Keratinocyte (primary cell): ENCODE measurements around the gene RAPGEF1. TPM values are rescaled to one million over a fixed set of nuclear protein-coding genes. Genes with fewer than 3 reads are reported as not detected.
A peak's percentile ranks its signal among the peaks of the same experiment; 100 is the strongest.

Experiments
- DNase-seq: peaks from one replicate; pipeline ENCODE4 v3.0.0-alpha.2; 2011; ENCODE audit warnings: low read depth, missing footprints, low spot score
- FAIRE-seq: peaks from 2 replicates; lab custom pipeline; 2011; peaks lifted over from hg19 to GRCh38; lab: Jason Lieb, UNC
- H2AFZ ChIP-seq: 2 replicates; pipeline ENCODE4 v1.6.0; 2012; ENCODE audit warnings: low read length, control low read depth, inconsistent platforms; ENCODE audit not compliant: control insufficient read depth
- H3K27ac ChIP-seq: 2 replicates; pipeline ENCODE4 v1.5.1; 2011; ENCODE audit warnings: low read length; ENCODE audit not compliant: control insufficient read depth, insufficient read depth
- H3K27me3 ChIP-seq: 3 replicates; pipeline ENCODE4 v1.6.0; 2011; ENCODE audit warnings: low read length; ENCODE audit not compliant: control insufficient read depth, insufficient read depth; ENCODE audit errors: extremely low read depth
- H3K36me3 ChIP-seq, 2 experiments: 2 replicates in 1 of 2; 3 replicates in 1 of 2; pipeline ENCODE4 v1.5.1; 2011; ENCODE audit warnings: low read length in 2 of 2, mild to moderate bottlenecking in 1 of 2; ENCODE audit not compliant: control insufficient read depth in 2 of 2, insufficient read depth in 2 of 2; ENCODE audit errors: extremely low read depth in 1 of 2
- H3K4me1 ChIP-seq: 3 replicates; pipeline ENCODE4 v1.5.1; 2011; ENCODE audit warnings: low read length; ENCODE audit not compliant: control insufficient read depth, insufficient read depth; ENCODE audit errors: extremely low read depth
- H3K4me2 ChIP-seq: 3 replicates; pipeline ENCODE4 v1.6.0; 2011; ENCODE audit warnings: low read depth, low read length; ENCODE audit not compliant: control insufficient read depth, insufficient read depth; ENCODE audit errors: extremely low read depth
- H3K4me3 ChIP-seq, 3 experiments: fragments of 200-600 bp in 1 of 3; sonication (generic) in 1 of 3; 2 replicates in 2 of 3; 3 replicates in 1 of 3; pipeline ENCODE4 v1.5.1; 2011 to 2016; ENCODE audit warnings: low read length in 3 of 3, mild to moderate bottlenecking in 3 of 3, control low read depth in 2 of 3, inconsistent platforms in 1 of 3, low read depth in 1 of 3, mixed read lengths in 1 of 3, mixed run types in 1 of 3, moderate library complexity in 1 of 3; ENCODE audit not compliant: control insufficient read depth in 2 of 3, insufficient read depth in 2 of 3; ENCODE audit errors: extremely low read depth in 1 of 3
- H3K79me2 ChIP-seq: 2 replicates; pipeline ENCODE4 v1.6.0; 2012; ENCODE audit warnings: low read length; ENCODE audit not compliant: control insufficient read depth, insufficient read depth
- H3K9ac ChIP-seq: 3 replicates; pipeline ENCODE4 v1.6.0; 2011; ENCODE audit warnings: low read length; ENCODE audit not compliant: control insufficient read depth, insufficient read depth; ENCODE audit errors: extremely low read depth
- H3K9me1 ChIP-seq: 3 replicates; pipeline ENCODE4 v1.6.0; 2011; ENCODE audit warnings: low read length; ENCODE audit not compliant: control insufficient read depth, insufficient read depth; ENCODE audit errors: extremely low read depth
- H3K9me3 ChIP-seq: 2 replicates; pipeline ENCODE4 v1.5.1; 2012; ENCODE audit warnings: low read depth, low read length; ENCODE audit not compliant: control insufficient read depth
- H4K20me1 ChIP-seq: 3 replicates; pipeline ENCODE4 v1.6.0; 2011; ENCODE audit warnings: low read length; ENCODE audit not compliant: control insufficient read depth, insufficient read depth; ENCODE audit errors: extremely low read depth
- EZH2 ChIP-seq: IDR thresholded peaks from one replicate; pipeline ENCODE4 v1.6.1; 2012; ENCODE audit warnings: inconsistent platforms, mild to moderate bottlenecking, low read length, moderate library complexity
- dilution Hi-C: fragments of 300-500 bp; cut with MboI; formaldehyde crosslinking; loops from one replicate; pipeline ENCODE4 v1.7.0; 2020; ENCODE audit warnings: low sequenced_read_pairs; ENCODE audit not compliant: extremely low pct_ligation_motif_present
- polyA plus RNA-seq, 5 experiments: library from polyadenylated mRNA; depleted of rRNA in 3 of 5; stranded (reverse) in 3 of 5; stranded (forward) in 1 of 5; unstranded in 1 of 5; fragments of >200 nt; gene quantifications; 1 replicate in 1 of 5; 2 replicates in 3 of 5; 3 replicates in 1 of 5; pipeline versions ENCODE4 v1.2.1 to v1.2.3, GENCODE V29; 2011 to 2012; ENCODE audit warnings: missing spikeins in 2 of 5, low read depth in 1 of 5, low replicate concordance in 1 of 5
- TF ChIP-seq, protein P1 (sequence below), 3 experiments: IDR thresholded peaks in 1 of 3; conservative IDR thresholded peaks in 1 of 3; optimal IDR thresholded peaks in 1 of 3; 2 replicates in 2 of 3; 3 replicates in 1 of 3; pipeline versions ENCODE3 to v1.5.1; 2011; ENCODE audit warnings: low read length in 3 of 3, mild to moderate bottlenecking in 3 of 3, moderate library complexity in 2 of 3, control low read depth in 1 of 3, inconsistent platforms in 1 of 3; ENCODE audit not compliant: insufficient read depth in 2 of 3; ENCODE audit errors: extremely low read depth in 1 of 3

Gene RAPGEF1
- polyA plus RNA-seq, 1 donor (not counting 4 experiments of a cell fraction or from before 2014, with no cell fraction given): 18.5 TPM

DNA sequence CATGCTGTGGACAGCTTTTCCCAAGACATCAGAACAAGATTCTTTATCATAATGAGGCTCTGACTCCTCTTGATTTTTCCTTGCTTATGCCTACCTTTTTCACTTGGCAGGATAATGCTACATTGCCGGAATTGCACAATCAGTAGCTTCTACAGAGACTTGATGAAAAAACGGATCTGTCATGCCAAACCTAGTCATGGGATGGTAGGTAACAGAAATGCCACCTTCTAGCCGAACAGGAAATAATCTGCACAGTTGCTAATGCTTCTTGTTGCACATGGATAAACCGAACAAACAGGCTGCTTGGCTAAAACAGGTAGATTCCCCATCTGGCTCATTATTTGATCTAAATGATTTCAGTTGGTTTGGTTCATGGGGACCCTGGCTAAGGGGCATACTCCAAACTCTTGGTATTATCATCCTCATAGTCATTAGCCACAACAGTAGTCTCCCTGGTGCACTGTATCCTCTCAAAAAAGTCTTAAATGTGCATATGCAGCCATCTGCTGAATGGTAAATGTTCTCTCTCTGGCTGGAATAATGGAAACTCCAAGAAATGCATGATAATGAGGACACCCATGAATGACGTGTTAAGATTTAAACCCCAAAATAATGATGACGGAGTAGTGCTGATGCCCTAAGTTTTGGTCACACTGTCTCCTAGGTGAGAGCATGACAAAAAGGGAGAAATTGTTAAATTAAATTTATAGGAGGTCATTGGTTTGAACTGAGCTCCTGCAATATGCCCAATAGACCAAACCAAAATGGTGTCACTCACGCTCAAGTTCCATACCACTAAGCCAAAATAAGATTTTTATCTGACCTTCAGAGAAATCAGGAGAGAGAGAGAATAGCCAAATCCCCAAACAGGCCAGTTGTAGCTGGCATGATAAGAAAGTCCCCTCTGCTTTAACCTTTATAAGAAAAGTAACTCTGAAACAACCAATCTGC, 47.0 kb downstream of the RAPGEF1 start:
- no peak overlapping the region for H3K9ac ChIP-seq
- H4K20me1 ChIP-seq: peaks cover 2% of the 10 kb centered on the region
- no peak overlapping the region for H3K27ac ChIP-seq
- H3K27me3 ChIP-seq: no peaks in the 10 kb centered on the region
- H3K4me1 ChIP-seq: peaks cover 10% of the 10 kb centered on the region
- no peak overlapping the region for H3K4me3 ChIP-seq
- dilution Hi-C loops: no loop called here
- H3K9me3 ChIP-seq: no peaks in the 10 kb centered on the region
- H3K9me1 ChIP-seq: peaks cover 2% of the 10 kb centered on the region
- peaks cover 36% of the 10 kb centered on the region for H3K79me2 ChIP-seq
- H3K4me2 ChIP-seq: no peak overlapping the region
- TF ChIP-seq EZH2: no peak
- no peak for DNase-seq
- no peak overlapping the region for H2AFZ ChIP-seq
- no peaks in the 10 kb centered on the region for H3K36me3 ChIP-seq
- FAIRE-seq: peak; percentile 23

DNA sequence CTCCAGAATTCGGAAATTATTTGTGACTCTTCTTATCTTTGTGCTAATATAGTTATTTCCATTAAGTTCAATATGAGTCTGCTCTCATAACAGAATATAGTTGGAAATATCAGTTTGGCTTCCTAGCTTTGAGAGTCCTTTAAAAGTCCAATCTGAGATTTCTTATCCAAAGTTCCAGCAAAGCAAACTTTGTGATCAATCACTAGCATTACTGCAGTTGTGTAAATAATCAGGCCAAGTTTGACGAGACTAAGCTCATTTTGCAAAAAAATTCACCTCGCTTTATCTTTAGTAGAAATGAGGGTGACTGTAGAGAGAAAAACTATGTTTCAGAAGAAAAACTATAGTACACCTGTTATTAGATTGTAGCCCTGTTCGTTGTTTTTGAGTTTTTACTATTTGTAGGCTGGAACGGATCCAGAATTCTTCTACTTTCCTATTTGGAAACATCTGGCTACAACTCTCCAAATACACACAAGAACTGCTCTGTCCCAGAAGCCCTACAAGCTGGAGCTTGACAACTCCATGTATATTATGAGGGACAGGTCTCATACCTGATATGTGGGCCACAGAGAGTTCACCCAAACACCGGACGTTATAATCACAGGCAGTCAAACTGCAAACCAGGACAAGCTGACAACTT, 47.8 kb downstream of the RAPGEF1 start:
- Histone ChIP-seq H3K4me2 (no peak overlapping the region), H3K27ac (no peak overlapping the region), H3K79me2 (peaks cover 33% of the 10 kb centered on the region), H3K9me1 (no peaks in the 10 kb centered on the region), H3K4me1 (peaks cover 10% of the 10 kb centered on the region), H4K20me1 (peaks cover 2% of the 10 kb centered on the region), H3K9me3 (no peaks in the 10 kb centered on the region), H3K4me3 (no peak overlapping the region), H3K36me3 (peaks cover 0 to 3% of the 10 kb centered on the region in 2 experiments), H2AFZ (no peak overlapping the region), H3K27me3 (no peaks in the 10 kb centered on the region), H3K9ac (no peak overlapping the region)
- DNase-seq (no peak), FAIRE-seq (peak; percentile 5)
- no peak for TF ChIP-seq EZH2
- TF ChIP-seq, protein P1, sequence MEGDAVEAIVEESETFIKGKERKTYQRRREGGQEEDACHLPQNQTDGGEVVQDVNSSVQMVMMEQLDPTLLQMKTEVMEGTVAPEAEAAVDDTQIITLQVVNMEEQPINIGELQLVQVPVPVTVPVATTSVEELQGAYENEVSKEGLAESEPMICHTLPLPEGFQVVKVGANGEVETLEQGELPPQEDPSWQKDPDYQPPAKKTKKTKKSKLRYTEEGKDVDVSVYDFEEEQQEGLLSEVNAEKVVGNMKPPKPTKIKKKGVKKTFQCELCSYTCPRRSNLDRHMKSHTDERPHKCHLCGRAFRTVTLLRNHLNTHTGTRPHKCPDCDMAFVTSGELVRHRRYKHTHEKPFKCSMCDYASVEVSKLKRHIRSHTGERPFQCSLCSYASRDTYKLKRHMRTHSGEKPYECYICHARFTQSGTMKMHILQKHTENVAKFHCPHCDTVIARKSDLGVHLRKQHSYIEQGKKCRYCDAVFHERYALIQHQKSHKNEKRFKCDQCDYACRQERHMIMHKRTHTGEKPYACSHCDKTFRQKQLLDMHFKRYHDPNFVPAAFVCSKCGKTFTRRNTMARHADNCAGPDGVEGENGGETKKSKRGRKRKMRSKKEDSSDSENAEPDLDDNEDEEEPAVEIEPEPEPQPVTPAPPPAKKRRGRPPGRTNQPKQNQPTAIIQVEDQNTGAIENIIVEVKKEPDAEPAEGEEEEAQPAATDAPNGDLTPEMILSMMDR (optimal IDR thresholded peaks at IDR 0.05 in 1 of 3, IDR thresholded peaks at IDR 0.05 in 1 of 3, conservative IDR thresholded peaks at IDR 0.05 in 1 of 3; ENCODE audit: extremely low read depth in 1 of 3, insufficient read depth in 2 of 3, low read length in 3 of 3): no peak
- dilution Hi-C loops: no loop called here
